Astrocyte (in vitro differentiated cells and primary cell): ENCODE measurements around the gene MDFIC2. TPM values are rescaled to one million over a fixed set of nuclear protein-coding genes. Genes with fewer than 3 reads are reported as not detected.

Source experiments
- DNase-seq: peaks from one replicate; pipeline ENCODE4 v3.0.0-alpha.2; 2010; ENCODE audit warnings: low read depth
- FAIRE-seq: peaks from 2 replicates; lab custom pipeline; 2011; peaks lifted over from hg19 to GRCh38; lab: Jason Lieb, UNC
- H2AFZ ChIP-seq: 2 replicates; pipeline ENCODE4 v1.6.0; 2012; ENCODE audit warnings: low read depth, low read length, inconsistent platforms
- H3K27ac ChIP-seq: 2 replicates; pipeline ENCODE4 v1.5.1; 2011; ENCODE audit warnings: low read depth, low read length, inconsistent platforms
- H3K27me3 ChIP-seq: 2 replicates; pipeline ENCODE4 v1.6.0; 2011; ENCODE audit warnings: low read length, inconsistent platforms; ENCODE audit not compliant: insufficient read depth
- H3K36me3 ChIP-seq: 2 replicates; pipeline ENCODE4 v1.5.1; 2011; ENCODE audit warnings: low read length, inconsistent platforms; ENCODE audit not compliant: insufficient read depth
- H3K4me1 ChIP-seq: 2 replicates; pipeline ENCODE4 v1.5.1; 2011; ENCODE audit warnings: low read length, inconsistent platforms; ENCODE audit not compliant: insufficient read depth
- H3K4me2 ChIP-seq: 2 replicates; pipeline ENCODE4 v1.6.0; 2012; ENCODE audit warnings: low read length, inconsistent platforms
- H3K4me3 ChIP-seq: 2 replicates; pipeline ENCODE4 v1.5.1; 2011; ENCODE audit warnings: low read depth, mild to moderate bottlenecking, low read length, inconsistent platforms; ENCODE audit not compliant: insufficient read depth
- H3K79me2 ChIP-seq: 2 replicates; pipeline ENCODE4 v1.6.0; 2012; ENCODE audit warnings: mild to moderate bottlenecking, low read length, inconsistent platforms; ENCODE audit not compliant: insufficient read depth
- H3K9ac ChIP-seq: 2 replicates; pipeline ENCODE4 v1.6.0; 2012; ENCODE audit warnings: mild to moderate bottlenecking, low read length, inconsistent platforms
- H3K9me3 ChIP-seq: 2 replicates; pipeline ENCODE4 v1.5.1; 2012; ENCODE audit warnings: low read depth, mild to moderate bottlenecking, low read length, inconsistent platforms; ENCODE audit not compliant: insufficient read depth
- H4K20me1 ChIP-seq: 2 replicates; pipeline ENCODE4 v1.6.0; 2012; ENCODE audit warnings: low read length, inconsistent platforms; ENCODE audit not compliant: insufficient read depth
- H3K27ac Mint-ChIP-seq: one replicate; pipeline ENCODE4 v1.8.0; 2021; ENCODE audit warnings: mild to moderate bottlenecking, mixed read lengths; ENCODE audit not compliant: unreplicated experiment
- H3K27me3 Mint-ChIP-seq: one replicate; pipeline ENCODE4 v1.8.0; 2021; ENCODE audit warnings: low read depth, mixed read lengths; ENCODE audit not compliant: unreplicated experiment
- H3K36me3 Mint-ChIP-seq: one replicate; pipeline ENCODE4 v1.8.0; 2021; ENCODE audit warnings: low read depth, mixed read lengths; ENCODE audit not compliant: unreplicated experiment
- H3K4me1 Mint-ChIP-seq: one replicate; pipeline ENCODE4 v1.8.0; 2021; ENCODE audit warnings: low read depth, mixed read lengths; ENCODE audit not compliant: unreplicated experiment
- H3K4me3 Mint-ChIP-seq: one replicate; pipeline ENCODE4 v1.8.0; 2021; ENCODE audit warnings: mild to moderate bottlenecking, moderate library complexity, mixed read lengths; ENCODE audit not compliant: unreplicated experiment
- H3K9me3 Mint-ChIP-seq: one replicate; pipeline ENCODE4 v1.8.0; 2021; ENCODE audit warnings: mild to moderate bottlenecking, mixed read lengths; ENCODE audit not compliant: unreplicated experiment
- EZH2 ChIP-seq: IDR thresholded peaks from 2 replicates; pipeline ENCODE4 v1.6.1; 2012; ENCODE audit warnings: mild to moderate bottlenecking, low read length, inconsistent platforms; ENCODE audit not compliant: insufficient read depth
- total RNA-seq: library from RNA; stranded (reverse); gene quantifications from 2 replicates; pipeline ENCODE4 v1.2.1, GENCODE V29; 2021
- TF ChIP-seq, protein P1 (sequence below): IDR thresholded peaks from 2 replicates; pipeline ENCODE4 v1.5.1; 2011; ENCODE audit warnings: low read depth, mild to moderate bottlenecking, inconsistent platforms, low read length, moderate library complexity; ENCODE audit not compliant: insufficient read depth

The MDFIC2 gene
- total RNA-seq, 1 donor from 2014 or later: not detected

DNA sequence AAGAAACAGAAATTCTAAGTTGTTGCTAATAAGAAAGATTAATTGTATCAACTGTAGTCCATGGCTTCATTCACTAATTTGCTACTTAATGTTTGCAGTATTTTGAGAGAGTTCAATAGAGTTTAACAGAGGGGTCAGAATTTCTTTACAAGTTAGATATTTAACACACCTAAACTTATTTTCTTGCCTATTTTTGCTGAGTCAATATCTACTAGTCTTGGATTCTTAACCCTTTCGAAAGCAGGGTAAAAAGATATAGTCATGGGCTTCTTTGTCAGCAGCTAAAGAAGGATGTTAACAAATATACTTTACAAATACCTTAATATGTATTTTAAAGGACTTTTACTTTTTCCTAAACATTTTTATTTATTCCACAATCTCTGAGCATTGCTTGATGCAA, 155.6 kb downstream of the MDFIC2 start:
- no peak overlapping the region for H3K4me2 ChIP-seq
- no peaks in the 10 kb centered on the region for H3K4me1 Mint-ChIP-seq

DNA sequence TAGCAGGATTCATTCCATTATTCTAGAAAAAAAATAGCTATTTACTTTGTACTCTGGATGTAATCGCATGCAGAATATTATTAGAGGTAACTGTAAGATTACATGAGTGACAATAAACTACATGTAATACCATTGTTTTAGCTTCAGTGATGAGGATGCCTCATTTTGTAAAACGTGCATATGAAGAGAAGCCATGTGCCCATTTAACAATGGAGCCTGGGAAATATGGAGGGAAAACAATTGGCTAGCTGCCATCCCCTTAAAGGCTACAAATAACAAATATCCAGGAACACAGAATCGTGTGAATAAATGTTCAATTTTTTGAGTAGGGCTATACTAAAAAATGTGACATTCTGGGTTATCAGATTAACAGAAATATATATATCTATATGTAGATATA, 161.8 kb downstream of the MDFIC2 start:
- FAIRE-seq: no peak
- DNase-seq: no peak
- H2AFZ ChIP-seq: no peak overlapping the region
- Mint-ChIP-seq H3K27me3 (no peaks in the 10 kb centered on the region), H3K4me3 (no peak overlapping the region), H3K4me1 (no peaks in the 10 kb centered on the region), H3K9me3 (no peaks in the 10 kb centered on the region), H3K27ac (no peak overlapping the region), H3K36me3 (no peaks in the 10 kb centered on the region)
- no peaks in the 10 kb centered on the region for H4K20me1 ChIP-seq
- TF ChIP-seq, protein P1, sequence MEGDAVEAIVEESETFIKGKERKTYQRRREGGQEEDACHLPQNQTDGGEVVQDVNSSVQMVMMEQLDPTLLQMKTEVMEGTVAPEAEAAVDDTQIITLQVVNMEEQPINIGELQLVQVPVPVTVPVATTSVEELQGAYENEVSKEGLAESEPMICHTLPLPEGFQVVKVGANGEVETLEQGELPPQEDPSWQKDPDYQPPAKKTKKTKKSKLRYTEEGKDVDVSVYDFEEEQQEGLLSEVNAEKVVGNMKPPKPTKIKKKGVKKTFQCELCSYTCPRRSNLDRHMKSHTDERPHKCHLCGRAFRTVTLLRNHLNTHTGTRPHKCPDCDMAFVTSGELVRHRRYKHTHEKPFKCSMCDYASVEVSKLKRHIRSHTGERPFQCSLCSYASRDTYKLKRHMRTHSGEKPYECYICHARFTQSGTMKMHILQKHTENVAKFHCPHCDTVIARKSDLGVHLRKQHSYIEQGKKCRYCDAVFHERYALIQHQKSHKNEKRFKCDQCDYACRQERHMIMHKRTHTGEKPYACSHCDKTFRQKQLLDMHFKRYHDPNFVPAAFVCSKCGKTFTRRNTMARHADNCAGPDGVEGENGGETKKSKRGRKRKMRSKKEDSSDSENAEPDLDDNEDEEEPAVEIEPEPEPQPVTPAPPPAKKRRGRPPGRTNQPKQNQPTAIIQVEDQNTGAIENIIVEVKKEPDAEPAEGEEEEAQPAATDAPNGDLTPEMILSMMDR: no peak
- no peak for TF ChIP-seq EZH2
- no peak overlapping the region for H3K4me2 ChIP-seq
- no peaks in the 10 kb centered on the region for H3K27me3 ChIP-seq
- H3K36me3 ChIP-seq: no peaks in the 10 kb centered on the region
- H3K9me3 ChIP-seq: no peaks in the 10 kb centered on the region
- no peak overlapping the region for H3K9ac ChIP-seq
- H3K27ac ChIP-seq: no peak overlapping the region
- H3K79me2 ChIP-seq: no peaks in the 10 kb centered on the region
- H3K4me1 ChIP-seq: no peaks in the 10 kb centered on the region
- H3K4me3 ChIP-seq: no peak overlapping the region

More for the DNA sequence above, 155.6 kb downstream of the MDFIC2 start:
- Histone ChIP-seq H3K79me2 (no peaks in the 10 kb centered on the region), H3K36me3 (no peaks in the 10 kb centered on the region), H3K9ac (no peak overlapping the region), H3K27ac (no peak overlapping the region), H3K27me3 (no peaks in the 10 kb centered on the region), H3K9me3 (no peaks in the 10 kb centered on the region), H3K4me1 (no peaks in the 10 kb centered on the region), H3K4me3 (no peak overlapping the region), H2AFZ (no peak overlapping the region), H4K20me1 (no peaks in the 10 kb centered on the region)
- TF ChIP-seq EZH2: no peak
- TF ChIP-seq, protein P1: no peak
- FAIRE-seq (no peak), DNase-seq (no peak)
- no peak overlapping the region for H3K27ac Mint-ChIP-seq
- H3K36me3 Mint-ChIP-seq: no peaks in the 10 kb centered on the region
- peaks cover 2% of the 10 kb centered on the region for H3K27me3 Mint-ChIP-seq
- H3K9me3 Mint-ChIP-seq: no peaks in the 10 kb centered on the region
- H3K4me3 Mint-ChIP-seq: no peak overlapping the region

DNA sequence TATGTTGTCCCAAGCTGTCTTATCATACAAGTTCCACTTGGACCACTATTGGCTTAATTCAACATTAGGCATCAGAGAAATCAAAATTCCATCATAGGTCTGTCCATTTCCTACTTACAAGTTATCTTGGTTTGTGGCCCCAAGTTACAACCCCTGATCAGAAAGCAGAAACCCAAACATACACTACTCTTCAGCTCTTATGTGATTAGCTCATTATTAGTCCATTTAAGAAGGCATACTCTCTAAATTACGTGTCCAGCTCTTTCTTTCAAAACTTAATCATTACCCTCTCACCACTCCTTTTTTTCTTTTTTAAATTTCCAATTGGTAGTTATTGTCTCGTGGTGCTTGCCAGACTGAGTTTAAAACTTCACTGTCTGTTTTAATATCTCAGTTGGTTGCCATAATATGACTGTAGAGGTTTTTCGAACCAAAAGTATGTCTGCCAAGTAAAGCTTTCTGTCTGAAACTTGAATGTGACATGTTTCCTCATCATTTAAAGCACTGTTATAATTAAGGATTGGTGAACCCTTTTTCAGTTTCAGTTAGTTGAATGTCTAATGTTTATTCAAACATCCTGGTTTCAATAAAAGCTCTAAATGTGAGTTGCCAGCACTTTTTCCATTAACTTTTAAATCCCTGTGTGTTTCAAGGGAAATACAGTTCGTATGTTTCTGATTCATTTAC, 162.6 kb downstream of the MDFIC2 start:
- no peak overlapping the region for H3K9ac ChIP-seq
- no peaks in the 10 kb centered on the region for H3K4me1 Mint-ChIP-seq
- no peak for TF ChIP-seq EZH2
- TF ChIP-seq, protein P1: no peak
- no peaks in the 10 kb centered on the region for H4K20me1 ChIP-seq
- H3K9me3 ChIP-seq: no peaks in the 10 kb centered on the region
- H3K4me2 ChIP-seq: no peak overlapping the region
- H3K27me3 Mint-ChIP-seq: no peaks in the 10 kb centered on the region
- DNase-seq (no peak), FAIRE-seq (no peak)
- peaks cover 5% of the 10 kb centered on the region for H3K9me3 Mint-ChIP-seq
- no peaks in the 10 kb centered on the region for H3K79me2 ChIP-seq
- no peak overlapping the region for H3K27ac Mint-ChIP-seq
- H3K27ac ChIP-seq: no peak overlapping the region
- H2AFZ ChIP-seq: no peak overlapping the region
- H3K36me3 ChIP-seq: no peaks in the 10 kb centered on the region
- no peaks in the 10 kb centered on the region for H3K27me3 ChIP-seq
- H3K4me3 Mint-ChIP-seq: no peak overlapping the region
- no peak overlapping the region for H3K4me3 ChIP-seq
- no peaks in the 10 kb centered on the region for H3K4me1 ChIP-seq
- no peaks in the 10 kb centered on the region for H3K36me3 Mint-ChIP-seq
